AG04450 (cell line): Measurements from ENCODE around the gene KIF26B. TPM values are rescaled to one million over a fixed set of nuclear protein-coding genes. Genes with fewer than 3 reads are reported as not detected.

Source experiments
- CTCF ChIA-PET: fragments of 300-600, 350-600 bp; formaldehyde crosslinking; extraction: SDS; loops from one replicate; lab custom pipeline; 2022; ENCODE audit warnings: antibody characterized with exemption, inconsistent platforms; lab: Charles Lee
- POLR2A ChIA-PET: fragments of 350-600 bp; formaldehyde crosslinking; extraction: SDS; loops from one replicate; lab custom pipeline; 2021; ENCODE audit warnings: antibody characterized with exemption, inconsistent platforms; lab: Yijun Ruan, JAX
- DNase-seq: peaks from one replicate; pipeline ENCODE4 v3.0.0-alpha.2; 2011; ENCODE audit warnings: low read depth, low spot score
- H3K27ac ChIP-seq: one replicate; pipeline ENCODE4 v1.5.1; 2012; ENCODE audit warnings: low read depth, low read length, control low read depth
- H3K27me3 ChIP-seq: one replicate; pipeline ENCODE4 v1.6.0; 2012; ENCODE audit warnings: low read length; ENCODE audit not compliant: control insufficient read depth, insufficient read depth
- H3K4me3 ChIP-seq: 2 replicates; pipeline ENCODE4 v1.5.1; 2011; ENCODE audit warnings: mild to moderate bottlenecking, low read depth, low read length, control low read depth
- H3K9me3 ChIP-seq: 2 replicates; pipeline ENCODE4 v1.5.1; 2012; ENCODE audit warnings: low read length; ENCODE audit not compliant: control insufficient read depth, insufficient read depth
- polyA plus RNA-seq: library from polyadenylated mRNA; depleted of rRNA; stranded (reverse); fragments of >200 nt; gene quantifications from 2 replicates; pipeline ENCODE4 v1.2.3, GENCODE V29; 2011
- TF ChIP-seq, protein P1 (sequence below): IDR thresholded peaks from 2 replicates; pipeline ENCODE4 v1.5.1; 2011; ENCODE audit warnings: low read depth, low read length, control low read depth, inconsistent platforms

Gene KIF26B
- polyA plus RNA-seq, 1 experiment = 2.4 TPM

GRCh38 chr1:245158913-245159312 is 4.1 kb downstream of the KIF26B start:
- peaks cover 3% of the 10 kb centered on the region for H3K27me3 ChIP-seq
- no peak overlapping the region for H3K27ac ChIP-seq
- H3K4me3 ChIP-seq = no peak overlapping the region
- DNase-seq = no peak
- CTCF ChIA-PET = interaction anchor here (1.5 to 3.6 kb wide), 2 partner anchors 8 to 1333 kb away, joined by 3 to 24 read pairs; no protein-coding TSS in a partner anchor
- H3K9me3 ChIP-seq = peaks cover 11% of the 10 kb centered on the region
- POLR2A ChIA-PET = no interaction called here
- TF ChIP-seq, protein P1, sequence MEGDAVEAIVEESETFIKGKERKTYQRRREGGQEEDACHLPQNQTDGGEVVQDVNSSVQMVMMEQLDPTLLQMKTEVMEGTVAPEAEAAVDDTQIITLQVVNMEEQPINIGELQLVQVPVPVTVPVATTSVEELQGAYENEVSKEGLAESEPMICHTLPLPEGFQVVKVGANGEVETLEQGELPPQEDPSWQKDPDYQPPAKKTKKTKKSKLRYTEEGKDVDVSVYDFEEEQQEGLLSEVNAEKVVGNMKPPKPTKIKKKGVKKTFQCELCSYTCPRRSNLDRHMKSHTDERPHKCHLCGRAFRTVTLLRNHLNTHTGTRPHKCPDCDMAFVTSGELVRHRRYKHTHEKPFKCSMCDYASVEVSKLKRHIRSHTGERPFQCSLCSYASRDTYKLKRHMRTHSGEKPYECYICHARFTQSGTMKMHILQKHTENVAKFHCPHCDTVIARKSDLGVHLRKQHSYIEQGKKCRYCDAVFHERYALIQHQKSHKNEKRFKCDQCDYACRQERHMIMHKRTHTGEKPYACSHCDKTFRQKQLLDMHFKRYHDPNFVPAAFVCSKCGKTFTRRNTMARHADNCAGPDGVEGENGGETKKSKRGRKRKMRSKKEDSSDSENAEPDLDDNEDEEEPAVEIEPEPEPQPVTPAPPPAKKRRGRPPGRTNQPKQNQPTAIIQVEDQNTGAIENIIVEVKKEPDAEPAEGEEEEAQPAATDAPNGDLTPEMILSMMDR = no peak

DNA sequence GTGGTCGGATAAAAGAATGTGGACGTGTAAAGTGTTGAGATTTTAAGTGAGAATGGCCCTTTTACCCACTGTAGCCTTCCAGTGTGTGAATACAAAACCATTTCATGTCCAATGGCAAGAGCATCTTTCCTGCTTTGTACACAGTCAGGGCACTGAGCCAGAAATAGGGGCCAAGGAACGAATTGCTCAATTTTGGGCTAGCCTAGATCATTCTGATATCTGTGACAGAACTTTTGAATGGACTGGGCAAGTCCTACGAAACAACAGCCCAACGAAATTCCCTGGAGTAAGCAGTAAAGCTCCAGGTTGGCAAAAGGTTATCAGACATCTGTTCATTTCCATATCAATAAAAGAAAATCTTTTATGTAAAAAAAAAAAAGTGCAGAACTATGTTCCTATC is 5.5 kb downstream of the KIF26B start:
- Histone ChIP-seq H3K27ac (no peak overlapping the region), H3K4me3 (no peak overlapping the region), H3K9me3 (peaks cover 11% of the 10 kb centered on the region), H3K27me3 (peaks cover 3% of the 10 kb centered on the region)
- CTCF ChIA-PET = interaction anchor here (0.7 to 1.5 kb wide), 3 partner anchors 43 to 1332 kb away, joined by 3 to 4 read pairs (median 3); no protein-coding TSS in a partner anchor
- POLR2A ChIA-PET = no interaction called here
- TF ChIP-seq, protein P1 = no peak
- no peak for DNase-seq

GRCh38 chr1:245160741-245161400 is 6.1 kb downstream of the KIF26B start:
- H3K9me3 ChIP-seq = peaks cover 11% of the 10 kb centered on the region
- H3K27me3 ChIP-seq = no peaks in the 10 kb centered on the region
- ChIA-PET POLR2A (no interaction called here), CTCF (interaction anchor here (0.7 to 0.9 kb wide), 2 partner anchors 42 to 230 kb away, joined by 3 to 4 read pairs; no protein-coding TSS in a partner anchor)
- no peak overlapping the region for H3K4me3 ChIP-seq
- H3K27ac ChIP-seq = no peak overlapping the region
- no peak for DNase-seq
- TF ChIP-seq, protein P1 = no peak

- CTCF ChIA-PET = no interaction called here
- no peak for DNase-seq
- H3K4me3 ChIP-seq = no peak overlapping the region
- POLR2A ChIA-PET = interaction anchor here (0.7 kb wide), 1 partner anchor 503 kb away, joined by 4 read pairs; no protein-coding TSS in a partner anchor
- H3K9me3 ChIP-seq = peaks cover 7% of the 10 kb centered on the region; the same call in 1 of the 2 replicates
- no peak overlapping the region for H3K27ac ChIP-seq
- H3K27me3 ChIP-seq = no peaks in the 10 kb centered on the region
- TF ChIP-seq, protein P1 = no peak
These were observed 7.1 kb downstream of the KIF26B start for GRCh38 chr1:245161866-245162265.

DNA sequence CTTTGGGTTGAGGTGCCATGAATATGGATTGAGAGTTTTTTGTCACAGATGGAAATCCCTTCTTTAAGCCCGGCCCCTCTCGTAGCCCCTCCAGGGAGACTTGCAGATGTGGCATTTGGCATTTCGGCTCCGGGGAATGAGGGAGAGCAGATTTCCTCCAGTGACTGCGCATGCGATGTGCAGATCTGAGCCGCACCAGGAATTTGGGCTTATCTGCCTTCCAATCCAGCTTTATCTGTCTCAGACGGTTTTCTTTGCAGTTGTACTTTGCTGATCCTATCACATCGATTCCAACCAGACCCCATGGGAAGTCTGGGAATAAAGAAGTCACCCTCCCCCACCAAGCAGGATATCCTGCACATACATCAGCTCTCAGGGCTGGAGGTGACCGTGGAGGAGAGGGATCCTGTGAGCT is 11.7 kb downstream of the KIF26B start:
- no peaks in the 10 kb centered on the region for H3K9me3 ChIP-seq
- no peak for DNase-seq
- H3K27ac ChIP-seq = no peak overlapping the region
- peak overlapping the region; percentile 49 for H3K4me3 ChIP-seq
- POLR2A ChIA-PET = interaction anchor here (0.7 kb wide), 1 partner anchor 1100 kb away, joined by 3 read pairs; no protein-coding TSS in a partner anchor
- CTCF ChIA-PET = interaction anchor here (0.7 to 3.2 kb wide), 5 partner anchors 9 to 949 kb away, joined by 3 to 24 read pairs (median 4); no protein-coding TSS in a partner anchor
- no peaks in the 10 kb centered on the region for H3K27me3 ChIP-seq
- TF ChIP-seq, protein P1 = no peak
